MM.1S (cell line): ENCODE measurements around the gene ACTG1.

ENCODE experiments used
- DNase-seq: peaks from one replicate; pipeline ENCODE4 v3.0.0-alpha.2; 2015
- H2AFZ ChIP-seq: fragments of 300-600 bp; sonication (generic); 2 replicates; pipeline ENCODE4 v1.6.0; 2016; ENCODE audit warnings: antibody characterized with exemption, low read length
- H3F3A ChIP-seq: fragments of 300-600 bp; sonication (generic); 2 replicates; pipeline ENCODE4 v1.6.1; 2016; ENCODE audit warnings: mild to moderate bottlenecking, antibody characterized with exemption, low read length, moderate library complexity, mixed read lengths; ENCODE audit not compliant: insufficient read depth
- H3K27ac ChIP-seq: fragments of 300-600 bp; sonication (generic); 2 replicates; pipeline ENCODE4 v1.5.1; 2016; ENCODE audit warnings: mild to moderate bottlenecking, low read length
- H3K27me3 ChIP-seq: fragments of 300-600 bp; sonication (generic); replicated peaks from 2 replicates; pipeline ENCODE4 v1.6.0; 2016; ENCODE audit warnings: low read length; ENCODE audit not compliant: insufficient read depth
- H3K36me3 ChIP-seq: fragments of 300-600 bp; sonication (generic); replicated peaks from 2 replicates; pipeline ENCODE4 v1.6.1; 2016; ENCODE audit warnings: mild to moderate bottlenecking, low read length, mixed read lengths; ENCODE audit not compliant: insufficient read depth
- H3K4me1 ChIP-seq: fragments of 300-600 bp; sonication (generic); 2 replicates; pipeline ENCODE4 v1.6.1; 2016; ENCODE audit warnings: low read length, mixed read lengths
- H3K4me2 ChIP-seq: fragments of 300-600 bp; sonication (generic); 2 replicates; pipeline ENCODE4 v1.6.0; 2016; ENCODE audit warnings: low read depth, low read length
- H3K4me3 ChIP-seq: fragments of 300-600 bp; sonication (generic); 2 replicates; pipeline ENCODE4 v1.5.1; 2016; ENCODE audit warnings: low read length, mixed read lengths
- H3K79me2 ChIP-seq: fragments of 300-600 bp; sonication (generic); 2 replicates; pipeline ENCODE4 v1.6.1; 2016; ENCODE audit warnings: mixed run types, low read length, mixed read lengths
- H3K9ac ChIP-seq: fragments of 300-600 bp; sonication (generic); 2 replicates; pipeline ENCODE4 v1.6.1; 2016; ENCODE audit warnings: low read length, mixed read lengths
- H3K9me2 ChIP-seq: fragments of 300-600 bp; sonication (generic); replicated peaks from 2 replicates; pipeline ENCODE4 v1.6.1; 2016; ENCODE audit warnings: mild to moderate bottlenecking, low read length, mixed read lengths; ENCODE audit not compliant: insufficient read depth
- H3K9me3 ChIP-seq: fragments of 300-600 bp; sonication (generic); replicated peaks from 2 replicates; pipeline ENCODE4 v1.6.1; 2016; ENCODE audit warnings: mild to moderate bottlenecking, low read length, mixed read lengths; ENCODE audit not compliant: insufficient read depth
- H4K20me1 ChIP-seq: fragments of 300-600 bp; sonication (generic); 2 replicates; pipeline ENCODE4 v1.6.1; 2016; ENCODE audit warnings: mild to moderate bottlenecking, low read length, moderate library complexity, mixed read lengths; ENCODE audit not compliant: insufficient read depth
- EZH2 ChIP-seq: fragments of 300-600 bp; sonication (generic); optimal IDR thresholded peaks from 2 replicates; pipeline ENCODE3; 2017; ENCODE audit warnings: low read depth, mild to moderate bottlenecking, antibody characterized with exemption, low read length, mixed read lengths
- EZH2phosphoT487 ChIP-seq: fragments of 300-600 bp; sonication (generic); IDR thresholded peaks from 2 replicates; pipeline ENCODE4 v1.6.1; 2018; ENCODE audit warnings: antibody characterized with exemption, low read length
- TF ChIP-seq, protein P1 (sequence below): fragments of 300-600 bp; sonication (generic); IDR thresholded peaks from 2 replicates; pipeline ENCODE4 v1.5.1; 2016; ENCODE audit warnings: antibody characterized with exemption, low read length, mixed read lengths

The ACTG1 gene

DNA sequence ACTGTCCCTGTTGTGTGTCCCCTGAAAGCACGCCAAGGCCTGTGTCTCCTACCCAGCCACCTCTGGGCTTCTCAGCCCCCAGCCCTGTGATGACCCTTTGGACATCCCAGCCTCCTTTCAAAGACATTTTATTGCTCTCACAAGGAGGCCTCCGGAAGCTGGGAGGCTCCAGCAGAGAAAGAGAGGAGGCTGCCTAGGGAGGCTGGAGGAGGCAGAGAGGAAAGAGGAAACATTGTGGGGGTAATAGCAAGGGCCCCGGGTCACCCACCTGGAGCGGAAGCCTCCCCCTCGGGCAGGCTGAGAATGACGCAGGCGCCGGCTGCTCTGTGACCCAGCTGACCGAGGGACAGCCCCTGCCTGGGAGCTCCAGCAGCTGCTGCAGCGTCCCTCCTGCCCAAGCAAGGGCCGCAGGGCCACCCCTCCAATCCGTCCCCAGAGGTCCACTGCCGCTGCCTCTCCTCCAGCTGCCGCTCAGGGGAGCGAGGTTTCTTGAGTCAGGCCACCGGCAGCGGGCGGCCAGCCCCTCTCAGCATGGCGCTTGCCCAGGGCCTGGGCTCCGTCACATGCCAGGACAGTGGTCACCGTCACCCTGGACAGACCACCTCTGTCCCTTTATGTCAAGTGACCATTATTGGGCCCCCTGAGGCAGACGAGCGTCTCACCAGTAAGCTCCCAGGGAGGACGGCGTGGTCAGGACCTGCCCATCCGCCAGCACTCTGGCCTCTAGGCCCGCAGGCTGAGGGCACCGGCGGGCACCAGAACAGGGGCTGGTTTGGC, 29.3 kb downstream of the ACTG1 start:
- Histone ChIP-seq H2AFZ (0 out of 2 replicates have a peak overlapping the region, but pooled peaks have one; percentile 90), H3K27ac (no peak overlapping the region), H3K9ac (no peak overlapping the region), H3K4me1 (peaks cover 6% of the 10 kb centered on the region), H3K9me3 (no peaks in the 10 kb centered on the region), H3K4me3 (no peak overlapping the region), H3K27me3 (peaks cover 67% of the 10 kb centered on the region), H4K20me1 (no peaks in the 10 kb centered on the region), H3K36me3 (no peaks in the 10 kb centered on the region), H3K9me2 (no peaks in the 10 kb centered on the region), H3K4me2 (peak overlapping the region; percentile 99; the same call in 1 of the 2 replicates), H3K79me2 (no peaks in the 10 kb centered on the region), H3F3A (no peaks in the 10 kb centered on the region; the same call in 1 of the 2 replicates)
- TF ChIP-seq EZH2phosphoT487 (no peak), EZH2 (no peak)
- no peak for DNase-seq

DNA sequence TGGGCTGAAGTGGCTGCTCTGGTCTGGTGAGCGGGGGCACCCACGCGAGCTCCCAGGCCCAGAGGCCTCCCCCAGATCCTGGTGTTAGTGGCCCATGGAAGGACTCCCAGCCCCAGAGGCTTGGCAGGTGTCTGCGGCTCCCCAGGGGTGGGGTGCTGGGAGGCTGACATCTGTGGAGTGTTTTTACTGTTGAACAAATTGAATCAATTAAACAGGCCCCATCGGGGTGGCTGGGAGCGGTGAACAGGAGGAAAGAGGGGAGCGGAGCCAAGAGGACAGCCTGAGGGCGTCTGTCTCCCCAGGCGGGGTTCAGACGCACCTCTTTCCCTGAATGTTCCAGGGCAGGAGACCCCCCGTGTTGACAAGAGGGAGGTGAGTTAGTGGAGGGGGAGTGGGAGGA, 29.9 kb downstream of the ACTG1 start:
- Histone ChIP-seq H2AFZ (no peak overlapping the region), H3K4me2 (no peak overlapping the region), H3K9ac (no peak overlapping the region), H3K4me3 (no peak overlapping the region), H3K4me1 (peaks cover 6% of the 10 kb centered on the region), H3F3A (no peaks in the 10 kb centered on the region; the same call in 1 of the 2 replicates), H4K20me1 (no peaks in the 10 kb centered on the region), H3K9me3 (no peaks in the 10 kb centered on the region), H3K9me2 (no peaks in the 10 kb centered on the region), H3K36me3 (no peaks in the 10 kb centered on the region), H3K79me2 (no peaks in the 10 kb centered on the region), H3K27me3 (peaks cover 71% of the 10 kb centered on the region), H3K27ac (no peak overlapping the region)
- DNase-seq = no peak
- TF ChIP-seq EZH2phosphoT487 (no peak), EZH2 (no peak)
- TF ChIP-seq, protein P1, sequence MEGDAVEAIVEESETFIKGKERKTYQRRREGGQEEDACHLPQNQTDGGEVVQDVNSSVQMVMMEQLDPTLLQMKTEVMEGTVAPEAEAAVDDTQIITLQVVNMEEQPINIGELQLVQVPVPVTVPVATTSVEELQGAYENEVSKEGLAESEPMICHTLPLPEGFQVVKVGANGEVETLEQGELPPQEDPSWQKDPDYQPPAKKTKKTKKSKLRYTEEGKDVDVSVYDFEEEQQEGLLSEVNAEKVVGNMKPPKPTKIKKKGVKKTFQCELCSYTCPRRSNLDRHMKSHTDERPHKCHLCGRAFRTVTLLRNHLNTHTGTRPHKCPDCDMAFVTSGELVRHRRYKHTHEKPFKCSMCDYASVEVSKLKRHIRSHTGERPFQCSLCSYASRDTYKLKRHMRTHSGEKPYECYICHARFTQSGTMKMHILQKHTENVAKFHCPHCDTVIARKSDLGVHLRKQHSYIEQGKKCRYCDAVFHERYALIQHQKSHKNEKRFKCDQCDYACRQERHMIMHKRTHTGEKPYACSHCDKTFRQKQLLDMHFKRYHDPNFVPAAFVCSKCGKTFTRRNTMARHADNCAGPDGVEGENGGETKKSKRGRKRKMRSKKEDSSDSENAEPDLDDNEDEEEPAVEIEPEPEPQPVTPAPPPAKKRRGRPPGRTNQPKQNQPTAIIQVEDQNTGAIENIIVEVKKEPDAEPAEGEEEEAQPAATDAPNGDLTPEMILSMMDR = no peak

DNA sequence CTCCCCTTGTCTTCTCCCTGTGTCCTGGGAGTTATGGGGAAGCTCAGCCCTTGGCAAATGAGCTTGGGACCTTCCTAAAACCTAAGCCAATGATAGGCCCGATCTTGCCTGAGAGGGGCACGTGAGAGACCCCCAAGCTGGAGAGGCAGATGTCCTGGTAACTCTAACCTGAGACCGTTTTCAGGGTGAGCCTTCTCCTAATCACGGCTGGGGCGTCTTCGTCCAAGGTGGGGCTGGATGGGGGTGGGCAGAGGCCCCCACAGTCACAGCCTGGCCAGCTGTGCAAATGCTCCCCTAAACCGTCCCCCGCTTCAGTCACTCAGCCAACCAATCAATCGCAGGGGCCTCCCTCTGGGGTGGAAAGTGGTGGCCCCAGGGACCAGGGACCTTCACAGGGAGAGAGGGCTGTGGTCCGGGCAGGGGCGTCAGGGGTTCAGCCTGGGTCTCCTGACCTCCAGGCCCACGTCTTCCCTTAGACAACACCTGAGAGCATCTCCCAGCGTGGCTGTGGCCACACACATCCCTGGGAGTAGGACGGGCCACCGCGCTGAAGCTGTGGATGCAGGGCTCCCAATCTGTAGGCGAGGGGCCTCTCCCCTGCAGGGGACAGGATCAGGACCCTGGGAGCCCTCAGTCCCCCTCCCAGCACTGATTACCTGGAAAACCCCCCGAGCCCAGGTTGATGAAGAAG, 30.6 kb downstream of the ACTG1 start:
- peaks cover 71% of the 10 kb centered on the region for H3K27me3 ChIP-seq
- H4K20me1 ChIP-seq = no peaks in the 10 kb centered on the region
- no peak for DNase-seq
- H3K79me2 ChIP-seq = no peaks in the 10 kb centered on the region
- H3K4me1 ChIP-seq = peaks cover 6% of the 10 kb centered on the region
- no peak overlapping the region for H3K27ac ChIP-seq
- no peaks in the 10 kb centered on the region for H3K9me2 ChIP-seq
- H3K4me2 ChIP-seq = no peak overlapping the region
- H3K36me3 ChIP-seq = no peaks in the 10 kb centered on the region
- no peaks in the 10 kb centered on the region; the same call in 1 of the 2 replicates for H3F3A ChIP-seq
- H2AFZ ChIP-seq = no peak overlapping the region
- H3K9me3 ChIP-seq = no peaks in the 10 kb centered on the region
- TF ChIP-seq EZH2 (no peak), EZH2phosphoT487 (no peak)
- H3K9ac ChIP-seq = no peak overlapping the region
- no peak overlapping the region for H3K4me3 ChIP-seq

DNA sequence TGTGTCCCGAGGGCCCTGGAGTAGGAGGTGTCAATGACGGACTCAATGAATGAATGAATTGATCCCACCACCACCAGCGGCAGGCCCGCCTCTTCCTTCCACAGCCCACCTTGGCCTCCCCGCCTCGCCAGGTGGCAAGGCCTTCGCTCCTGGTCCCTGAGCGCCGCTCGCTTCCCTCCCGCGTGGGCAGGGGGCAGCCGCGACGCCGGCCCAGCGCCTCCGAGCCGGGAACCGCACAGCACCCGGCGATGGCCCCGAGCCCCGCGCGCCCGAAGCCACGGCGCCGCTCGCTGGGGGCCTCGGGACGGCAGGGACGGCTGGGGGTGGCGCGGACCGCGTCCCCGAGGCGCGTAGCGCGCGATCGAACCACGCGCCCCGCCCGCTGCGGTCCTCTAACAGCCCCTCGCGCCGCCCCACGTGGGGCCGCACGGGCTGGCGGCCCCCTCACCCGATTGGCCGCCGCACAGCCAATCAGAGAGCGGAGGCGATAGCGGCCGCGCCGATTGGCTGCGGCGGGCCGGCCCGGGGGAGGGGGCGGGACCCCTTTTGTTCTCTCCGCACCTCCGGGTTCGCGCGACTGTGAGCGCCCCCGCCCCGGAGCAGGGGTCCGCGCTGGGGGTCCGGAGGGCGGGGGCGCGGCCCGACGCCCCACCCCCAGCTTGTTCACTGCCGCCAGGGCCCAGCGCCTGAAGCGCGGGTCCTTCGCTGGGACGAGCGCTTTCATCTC, 31.4 kb downstream of the ACTG1 start:
- H3K4me2 ChIP-seq = no peak overlapping the region

More for the DNA sequence above, 31.4 kb downstream of the ACTG1 start:
- no peak overlapping the region for H2AFZ ChIP-seq
- H3K27me3 ChIP-seq = peaks cover 73% of the 10 kb centered on the region
- H3K9ac ChIP-seq = no peak overlapping the region
- no peaks in the 10 kb centered on the region; the same call in 1 of the 2 replicates for H3F3A ChIP-seq
- H3K79me2 ChIP-seq = no peaks in the 10 kb centered on the region
- no peak overlapping the region for H3K4me3 ChIP-seq
- no peaks in the 10 kb centered on the region for H3K9me3 ChIP-seq
- no peaks in the 10 kb centered on the region for H3K9me2 ChIP-seq
- TF ChIP-seq, protein P1 = no peak
- no peak for TF ChIP-seq EZH2
- TF ChIP-seq EZH2phosphoT487 = no peak
- H3K4me1 ChIP-seq = peaks cover 6% of the 10 kb centered on the region
- no peak for DNase-seq
- no peaks in the 10 kb centered on the region for H4K20me1 ChIP-seq
- no peak overlapping the region for H3K27ac ChIP-seq
- no peaks in the 10 kb centered on the region for H3K36me3 ChIP-seq
